Hepatocyte (in vitro differentiated cells): ENCODE data around the gene COL20A1. TPM values are rescaled to one million over a fixed set of nuclear protein-coding genes. Genes with fewer than 3 reads are reported as not detected.

Experiments
- DNase-seq: peaks from one replicate; pipeline ENCODE4 v3.0.0-alpha.2; 2016; ENCODE audit warnings: low spot score
- H2AFZ ChIP-seq: fragments of 200-600 bp; sonication (generic); 2 replicates; pipeline ENCODE4 v1.6.0; 2016; ENCODE audit warnings: antibody characterized with exemption, mild to moderate bottlenecking
- H3K27ac ChIP-seq: fragments of 200-600 bp; sonication (generic); 2 replicates; pipeline ENCODE4 v1.5.1; 2016; ENCODE audit warnings: mild to moderate bottlenecking
- H3K27me3 ChIP-seq: fragments of 200-600 bp; sonication (generic); 2 replicates; pipeline ENCODE4 v1.6.1; 2016
- H3K36me3 ChIP-seq: fragments of 200-600 bp; sonication (generic); replicated peaks from 2 replicates; pipeline ENCODE4 v1.5.1; 2016; ENCODE audit warnings: low read depth; ENCODE audit not compliant: insufficient read depth
- H3K4me1 ChIP-seq: fragments of 200-600 bp; sonication (generic); 2 replicates; pipeline ENCODE4 v1.5.1; 2016; ENCODE audit warnings: mild to moderate bottlenecking, moderate library complexity; ENCODE audit not compliant: insufficient read depth
- H3K4me2 ChIP-seq: fragments of 200-600 bp; sonication (generic); 2 replicates; pipeline ENCODE4 v1.6.0; 2016
- H3K4me3 ChIP-seq: fragments of 200-600 bp; sonication (generic); 2 replicates; pipeline ENCODE4 v1.5.1; 2016; ENCODE audit warnings: mild to moderate bottlenecking
- H3K79me2 ChIP-seq: fragments of 200-600 bp; sonication (generic); 2 replicates; pipeline ENCODE4 v1.6.0; 2017; ENCODE audit warnings: mild to moderate bottlenecking
- H3K9me2 ChIP-seq: fragments of 200-600 bp; sonication (generic); replicated peaks from 2 replicates; pipeline ENCODE4 v1.6.0; 2017; ENCODE audit warnings: mild to moderate bottlenecking; ENCODE audit not compliant: insufficient read depth
- H3K9me3 ChIP-seq: fragments of 200-600 bp; sonication (generic); 2 replicates; pipeline ENCODE4 v1.5.1; 2016; ENCODE audit warnings: low read depth, mild to moderate bottlenecking
- H4K20me1 ChIP-seq: fragments of 200-600 bp; sonication (generic); 2 replicates; pipeline ENCODE4 v1.6.0; 2016; ENCODE audit warnings: mild to moderate bottlenecking; ENCODE audit not compliant: insufficient read depth, poor library complexity, severe bottlenecking
- CTCF ChIP-seq: fragments of 200-600 bp; sonication (generic); IDR thresholded peaks from 2 replicates; pipeline ENCODE4 v1.5.1; 2016; ENCODE audit warnings: antibody characterized with exemption, mild to moderate bottlenecking; ENCODE audit not compliant: poor library complexity
- EZH2 ChIP-seq: fragments of 200-600 bp; sonication (generic); IDR thresholded peaks from 2 replicates; pipeline ENCODE4 v1.6.1; 2016; ENCODE audit warnings: antibody characterized with exemption, mild to moderate bottlenecking, borderline replicate concordance
- EZH2phosphoT487 ChIP-seq: fragments of 200-600 bp; sonication (generic); IDR thresholded peaks from one replicate; pipeline ENCODE4 v1.6.1; 2018; ENCODE audit warnings: antibody characterized with exemption, mild to moderate bottlenecking, low read depth, moderate library complexity; ENCODE audit not compliant: unreplicated experiment, severe bottlenecking
- WGBS: methylation state at CpG from one replicate; pipeline ENCODE4 v1.1.6; 2016; ENCODE audit warnings: low lambda C conversion rate; ENCODE audit errors: missing lambda C conversion rate; 5-methylcytosine and 5-hydroxymethylcytosine counted together
- polyA plus RNA-seq: library from polyadenylated mRNA; unstranded; fragments of >200 nt; fragmentation: Nextera tagmentation; extraction: Ambion mirVana; gene quantifications from 2 replicates; pipeline ENCODE4 v1.2.1, GENCODE V29; 2016
- total RNA-seq: library from RNA; depleted of rRNA; stranded (reverse); fragments of >200 nt; gene quantifications from 2 replicates; pipeline ENCODE4 v1.2.3, GENCODE V29; 2014

Gene COL20A1
- total and polyA plus RNA-seq, 2 experiments from 2014 or later, result not detected

GRCh38 chr20:63311833-63312243 lies 18.9 kb downstream of the COL20A1 start:
- 85% methylated on average over 17 of the region's 18 CpGs for WGBS
- Histone ChIP-seq H3K27me3 (no peaks in the 10 kb centered on the region), H3K9me3 (no peaks in the 10 kb centered on the region), H3K4me3 (no peak overlapping the region), H4K20me1 (no peaks in the 10 kb centered on the region), H2AFZ (no peak overlapping the region), H3K36me3 (no peaks in the 10 kb centered on the region), H3K4me1 (no peaks in the 10 kb centered on the region), H3K4me2 (no peak overlapping the region), H3K27ac (no peak overlapping the region), H3K9me2 (no peaks in the 10 kb centered on the region), H3K79me2 (no peaks in the 10 kb centered on the region)
- DNase-seq, result no peak
- no peak for TF ChIP-seq EZH2phosphoT487
- no peak for TF ChIP-seq CTCF
- no peak for TF ChIP-seq EZH2

DNA sequence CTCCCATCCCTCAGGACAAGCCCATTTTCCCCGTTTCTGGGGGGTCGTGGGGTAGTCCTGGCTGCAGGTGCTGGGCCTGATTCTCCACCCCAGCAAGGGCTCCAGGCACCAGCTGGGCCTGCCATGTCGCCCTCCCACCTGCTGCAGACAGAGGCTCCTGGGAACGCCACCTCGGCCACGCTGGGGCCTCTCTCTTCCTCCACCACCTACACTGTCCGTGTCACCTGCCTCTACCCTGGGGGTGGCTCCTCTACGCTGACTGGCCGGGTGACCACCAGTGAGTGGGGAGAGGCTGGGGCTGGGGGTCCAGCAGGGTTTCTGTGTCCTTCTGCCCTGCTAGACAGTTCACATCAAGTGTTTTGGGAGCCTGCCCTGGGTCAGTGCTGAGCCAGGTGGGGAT lies 19.3 kb downstream of the COL20A1 start:
- no peak overlapping the region for H2AFZ ChIP-seq
- no peaks in the 10 kb centered on the region for H3K4me1 ChIP-seq
- no peak for DNase-seq
- no peak overlapping the region for H3K4me3 ChIP-seq
- H3K9me3 ChIP-seq, result no peaks in the 10 kb centered on the region
- H3K9me2 ChIP-seq, result no peaks in the 10 kb centered on the region
- H4K20me1 ChIP-seq, result no peaks in the 10 kb centered on the region
- WGBS, result 77% methylated on average over 7 of the region's 9 CpGs
- no peaks in the 10 kb centered on the region for H3K36me3 ChIP-seq
- no peaks in the 10 kb centered on the region for H3K79me2 ChIP-seq
- no peaks in the 10 kb centered on the region for H3K27me3 ChIP-seq
- TF ChIP-seq EZH2 (no peak), EZH2phosphoT487 (no peak), CTCF (no peak)
- no peak overlapping the region for H3K27ac ChIP-seq
- H3K4me2 ChIP-seq, result no peak overlapping the region

DNA sequence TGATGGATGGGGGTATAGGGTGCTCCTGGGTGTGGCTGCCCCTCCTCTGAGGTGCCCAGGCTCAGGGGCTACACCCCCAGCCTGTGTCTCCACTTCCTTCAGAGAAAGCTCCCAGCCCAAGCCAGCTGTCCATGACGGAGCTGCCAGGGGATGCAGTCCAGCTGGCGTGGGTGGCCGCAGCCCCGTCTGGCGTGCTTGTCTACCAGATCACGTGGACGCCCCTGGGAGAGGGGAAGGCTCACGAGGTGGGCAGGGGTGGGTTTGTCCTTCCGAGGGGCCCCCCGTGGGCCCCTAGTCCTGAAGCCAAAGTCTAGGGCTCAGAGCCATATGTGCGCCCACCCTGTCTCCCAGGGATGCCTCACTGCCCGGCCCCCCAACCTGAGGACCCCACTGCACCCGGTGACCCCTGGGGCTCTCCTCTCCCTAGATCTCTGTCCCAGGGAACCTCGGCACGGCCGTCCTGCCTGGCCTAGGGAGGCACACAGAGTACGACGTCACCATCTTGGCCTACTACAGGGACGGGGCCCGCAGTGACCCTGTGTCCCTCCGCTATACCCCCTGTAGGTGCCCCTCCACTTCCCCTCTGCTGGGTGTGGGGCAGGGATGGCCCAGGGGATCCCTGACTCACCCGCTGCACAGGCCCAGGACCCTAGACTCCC lies 19.8 kb downstream of the COL20A1 start:
- Histone ChIP-seq H4K20me1 (no peaks in the 10 kb centered on the region), H3K9me2 (no peaks in the 10 kb centered on the region), H3K9me3 (no peaks in the 10 kb centered on the region), H3K27ac (no peak overlapping the region), H3K27me3 (no peaks in the 10 kb centered on the region), H3K4me1 (no peaks in the 10 kb centered on the region), H3K36me3 (no peaks in the 10 kb centered on the region), H3K4me2 (no peak overlapping the region), H3K79me2 (no peaks in the 10 kb centered on the region), H3K4me3 (no peak overlapping the region), H2AFZ (no peak overlapping the region)
- TF ChIP-seq EZH2 (no peak), CTCF (no peak), EZH2phosphoT487 (no peak)
- no peak for DNase-seq
- 81% methylated on average over 22 of the region's 22 CpGs for WGBS
